ENCODE measurements around the gene LCN1. TPM values are rescaled to one million over a fixed set of nuclear protein-coding genes. Genes with fewer than 3 reads are reported as not detected.

LCN1 gene
- total RNA-seq, 4 donors from 2014 or later, result not detected

DNA sequence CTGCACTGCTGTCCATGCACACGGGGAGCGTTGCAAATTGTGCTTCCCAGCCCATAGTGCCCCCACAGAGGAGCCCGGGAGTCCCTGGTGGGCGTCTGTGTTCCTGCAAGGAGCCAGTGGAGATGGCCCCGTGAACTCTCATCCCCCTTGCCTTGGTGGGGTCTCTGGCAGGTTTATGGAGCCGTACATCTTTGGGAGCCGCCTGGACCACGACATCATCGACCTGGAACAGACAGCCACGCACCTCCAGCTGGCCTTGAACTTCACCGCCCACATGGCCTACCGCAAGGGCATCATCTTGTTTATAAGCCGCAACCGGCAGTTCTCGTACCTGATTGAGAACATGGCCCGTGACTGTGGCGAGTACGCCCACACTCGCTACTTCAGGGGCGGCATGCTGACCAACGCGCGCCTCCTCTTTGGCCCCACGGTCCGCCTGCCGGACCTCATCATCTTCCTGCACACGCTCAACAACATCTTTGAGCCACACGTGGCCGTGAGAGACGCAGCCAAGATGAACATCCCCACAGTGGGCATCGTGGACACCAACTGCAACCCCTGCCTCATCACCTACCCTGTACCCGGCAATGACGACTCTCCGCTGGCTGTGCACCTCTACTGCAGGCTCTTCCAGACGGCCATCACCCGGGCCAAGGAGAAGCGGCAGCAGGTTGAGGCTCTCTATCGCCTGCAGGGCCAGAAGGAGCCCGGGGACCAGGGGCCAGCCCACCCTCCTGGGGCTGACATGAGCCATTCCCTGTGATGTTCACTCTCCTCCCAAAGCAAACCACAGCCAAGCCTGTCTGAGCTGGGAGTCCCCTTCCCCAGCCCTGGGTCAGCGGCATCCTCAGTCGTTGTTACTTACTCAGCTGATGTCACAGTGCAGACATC is 17.6 kb upstream of the LCN1 start:
- WGBS, 2 donors, result 93 to 95% methylated on average over 39 to 41 of the region's 41 CpGs
- Histone ChIP-seq H3K27me3 (no peaks in the 10 kb centered on the region), H3K27ac (no peak overlapping the region), H3K4me1 (peaks cover 18 to 19% of the 10 kb centered on the region in 2 donors), H3K36me3 (peaks cover 15% of the 10 kb centered on the region in 2 donors), H3K9me3 (no peaks in the 10 kb centered on the region), H3K4me3 (replicated peaks in 1 of 3) (no peak overlapping the region)
- no peak for TF ChIP-seq POLR2A (IDR thresholded peaks at IDR 0.05)
- TF ChIP-seq, protein P1, sequence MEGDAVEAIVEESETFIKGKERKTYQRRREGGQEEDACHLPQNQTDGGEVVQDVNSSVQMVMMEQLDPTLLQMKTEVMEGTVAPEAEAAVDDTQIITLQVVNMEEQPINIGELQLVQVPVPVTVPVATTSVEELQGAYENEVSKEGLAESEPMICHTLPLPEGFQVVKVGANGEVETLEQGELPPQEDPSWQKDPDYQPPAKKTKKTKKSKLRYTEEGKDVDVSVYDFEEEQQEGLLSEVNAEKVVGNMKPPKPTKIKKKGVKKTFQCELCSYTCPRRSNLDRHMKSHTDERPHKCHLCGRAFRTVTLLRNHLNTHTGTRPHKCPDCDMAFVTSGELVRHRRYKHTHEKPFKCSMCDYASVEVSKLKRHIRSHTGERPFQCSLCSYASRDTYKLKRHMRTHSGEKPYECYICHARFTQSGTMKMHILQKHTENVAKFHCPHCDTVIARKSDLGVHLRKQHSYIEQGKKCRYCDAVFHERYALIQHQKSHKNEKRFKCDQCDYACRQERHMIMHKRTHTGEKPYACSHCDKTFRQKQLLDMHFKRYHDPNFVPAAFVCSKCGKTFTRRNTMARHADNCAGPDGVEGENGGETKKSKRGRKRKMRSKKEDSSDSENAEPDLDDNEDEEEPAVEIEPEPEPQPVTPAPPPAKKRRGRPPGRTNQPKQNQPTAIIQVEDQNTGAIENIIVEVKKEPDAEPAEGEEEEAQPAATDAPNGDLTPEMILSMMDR (IDR thresholded peaks at IDR 0.05), result no peak
- no peak for DNase-seq
- intact Hi-C loops (cut with DNase I), result no loop called here

- peak; percentile 56 to 60 for DNase-seq
- WGBS, 2 donors, result 73 to 77% methylated on average over 11 to 17 of the region's 21 CpGs
- TF ChIP-seq, protein P1 (IDR thresholded peaks at IDR 0.05), result peak; percentile 36 to 68 (median 42)
- no peak for TF ChIP-seq POLR2A (IDR thresholded peaks at IDR 0.05)
- H3K27ac ChIP-seq, result no peak overlapping the region
- peaks cover 13 to 14% of the 10 kb centered on the region in 2 donors for H3K4me1 ChIP-seq
- no peaks in the 10 kb centered on the region for H3K27me3 ChIP-seq
- H3K9me3 ChIP-seq, result no peaks in the 10 kb centered on the region
- peaks cover 15% of the 10 kb centered on the region in 2 donors for H3K36me3 ChIP-seq
- intact Hi-C loops (cut with DNase I), result no loop called here
- H3K4me3 ChIP-seq (replicated peaks in 1 of 3), result no peak overlapping the region
Observed at GRCh38 chr9:135504262-135505243, 16.7 kb upstream of the LCN1 start.

DNA sequence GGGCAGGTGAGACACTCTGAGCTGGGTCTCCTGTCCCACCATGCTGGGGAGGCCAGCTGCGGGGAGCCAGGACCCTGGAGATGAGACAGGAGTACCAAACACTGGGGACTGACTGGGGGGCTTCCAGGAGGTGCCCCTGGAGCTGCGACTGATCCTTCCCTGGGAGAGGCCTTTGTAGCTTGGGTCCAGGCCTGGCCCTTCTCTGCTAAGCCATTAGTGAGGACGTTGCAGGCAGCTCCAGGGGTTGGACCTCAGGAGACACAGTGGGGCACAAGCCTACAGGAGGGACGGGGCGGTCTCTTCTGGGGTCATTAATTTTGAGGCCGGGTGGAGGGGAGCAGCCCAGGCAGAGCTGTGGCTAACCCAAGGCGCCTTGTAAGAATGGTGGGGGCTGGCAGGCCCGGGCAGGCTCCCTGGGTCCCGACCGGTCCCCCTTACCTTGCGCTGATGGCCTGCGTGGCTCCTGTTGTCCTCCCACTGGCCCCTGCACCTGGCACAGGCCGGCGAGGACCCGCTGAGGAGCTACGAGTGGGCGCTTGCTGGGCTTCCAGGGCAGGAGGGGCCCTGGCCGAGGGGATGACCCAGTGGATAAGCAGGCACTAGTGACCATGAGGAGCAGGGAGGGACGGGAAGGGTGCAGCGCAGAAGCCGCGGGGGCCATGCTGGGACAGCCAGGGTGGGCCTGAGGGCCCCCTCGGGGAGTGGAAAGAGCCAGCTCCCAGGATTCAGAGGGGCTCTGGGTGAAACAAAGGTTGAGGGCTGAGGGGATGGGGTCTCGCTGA is 15.6 kb upstream of the LCN1 start:
- peaks cover 13 to 14% of the 10 kb centered on the region in 2 donors for H3K4me1 ChIP-seq
- H3K27ac ChIP-seq, result no peak overlapping the region
- peaks cover 15% of the 10 kb centered on the region in 2 donors for H3K36me3 ChIP-seq
- DNase-seq, result no peak
- WGBS, 2 donors, result 86 to 91% methylated on average over 16 to 22 of the region's 24 CpGs
- intact Hi-C loops (cut with DNase I), result no loop called here
- no peaks in the 10 kb centered on the region for H3K9me3 ChIP-seq
- TF ChIP-seq, protein P1 (IDR thresholded peaks at IDR 0.05), result no peak
- no peak for TF ChIP-seq POLR2A (IDR thresholded peaks at IDR 0.05)
- no peaks in the 10 kb centered on the region for H3K27me3 ChIP-seq
- H3K4me3 ChIP-seq (replicated peaks in 1 of 3), result no peak overlapping the region

DNA sequence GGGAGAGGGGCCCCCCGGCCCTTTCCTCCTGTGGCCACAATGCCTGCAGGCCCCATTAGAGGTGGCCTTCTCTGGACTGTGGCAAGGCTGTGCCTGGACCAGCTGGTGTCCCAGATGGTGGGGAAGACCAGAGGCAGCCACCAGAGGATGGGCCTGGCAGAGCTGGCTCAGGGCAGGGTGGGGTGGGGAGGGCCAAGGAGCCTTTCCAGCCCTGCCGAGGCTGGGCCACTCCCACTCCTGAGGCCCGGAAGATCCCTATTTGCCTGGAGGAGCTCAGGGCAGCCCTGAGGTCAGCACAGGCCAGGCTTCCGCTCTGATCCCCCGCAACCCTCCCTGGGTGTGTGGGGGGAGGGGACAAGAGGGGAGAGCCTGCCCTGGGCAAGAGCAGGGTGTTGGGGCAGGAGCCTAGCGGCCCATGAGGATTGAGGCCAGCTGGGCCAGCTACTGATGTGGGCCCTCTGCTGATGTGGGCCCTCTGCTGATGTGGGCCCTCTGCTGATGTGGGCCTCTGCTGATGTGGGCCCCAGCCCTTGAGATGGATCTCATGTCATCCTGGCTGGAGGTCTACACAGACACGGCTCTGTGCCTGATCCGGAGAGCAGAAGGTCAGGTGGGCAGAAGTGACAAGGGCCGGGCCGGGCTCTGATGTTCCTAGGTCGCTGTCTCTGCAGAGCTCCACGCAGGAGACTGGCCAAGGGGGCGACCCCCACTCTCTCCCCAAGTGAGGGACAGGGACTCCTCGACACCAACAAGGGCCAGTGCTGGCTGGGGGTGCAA is 14.7 kb upstream of the LCN1 start:
- intact Hi-C loops (cut with DNase I), result no loop called here
- TF ChIP-seq, protein P1 (IDR thresholded peaks at IDR 0.05), result no peak
- TF ChIP-seq POLR2A (IDR thresholded peaks at IDR 0.05), result no peak
- Histone ChIP-seq H3K36me3 (peaks cover 15% of the 10 kb centered on the region in 2 donors), H3K4me3 (replicated peaks in 1 of 3) (no peak overlapping the region), H3K9me3 (no peaks in the 10 kb centered on the region), H3K4me1 (peaks cover 9 to 10% of the 10 kb centered on the region in 2 donors), H3K27ac (no peak overlapping the region), H3K27me3 (no peaks in the 10 kb centered on the region)
- DNase-seq, result no peak
- 54 to 79% methylated on average over 3 to 9 of the region's 14 CpGs for WGBS, 2 donors

Measured in thyroid gland (tissue), 4 donors.